ENCODE data around the gene PLIN5.

- TF ChIP-seq CTCF (IDR thresholded peaks at IDR 0.05; ENCODE audit: low read depth, low read length) (no peak), MAX (IDR thresholded peaks at IDR 0.05; ENCODE audit: low read depth, low read length) (no peak)
Measured at GRCh38 chr19:4566402-4567051, 31.5 kb upstream of the PLIN5 start.
